Panc1 (cell line): ENCODE results near the gene THADA. TPM values are rescaled to one million over a fixed set of nuclear protein-coding genes. Genes with fewer than 3 reads are reported as not detected.
A peak's percentile ranks its signal among the peaks of the same experiment; 100 is the strongest.

Source experiments
- ATAC-seq: fragments of 200-7000 bp; cut with Tn5 transposase; 2 replicates; pipeline ENCODE4 v1.9.1; 2020; ENCODE audit warnings: mild to moderate bottlenecking, moderate library complexity
- BruUV-seq: library from RNA; stranded (reverse); fragments of 400-500 nt; replicated peaks from 2 replicates; lab custom pipeline; 2021; lab: Mats Ljungman, UMichigan
- CTCF ChIA-PET: fragments of 300-600 bp; sonication (Branson Sonifier 250); formaldehyde crosslinking; loops from one replicate; lab custom pipeline; 2022; ENCODE audit warnings: antibody characterized with exemption; lab: Charles Lee
- POLR2A ChIA-PET: fragments of 300-600 bp; sonication (Branson Sonifier 250); formaldehyde crosslinking; loops from one replicate; lab custom pipeline; 2022; ENCODE audit warnings: antibody characterized with exemption; lab: Charles Lee
- DNase-seq: peaks from one replicate; pipeline ENCODE4 v3.0.0-alpha.2; 2010; ENCODE audit warnings: low read depth, low spot score
- H3K27ac ChIP-seq: 2 replicates; pipeline ENCODE4 v1.5.1; 2011; ENCODE audit warnings: mild to moderate bottlenecking, low read length, inconsistent platforms
- H3K27me3 ChIP-seq: fragments of 200-500 bp; sonication (Bioruptor generic); 2 replicates; pipeline ENCODE4 v1.6.0; 2014; ENCODE audit warnings: low read length, inconsistent platforms; ENCODE audit not compliant: control insufficient read depth, insufficient read depth
- H3K36me3 ChIP-seq: fragments of 200-500 bp; sonication (Bioruptor generic); 2 replicates; pipeline ENCODE4 v1.5.1; 2014; ENCODE audit warnings: inconsistent platforms, mild to moderate bottlenecking, low read length, moderate library complexity; ENCODE audit not compliant: control insufficient read depth, insufficient read depth
- H3K4me1 ChIP-seq: 2 replicates; pipeline ENCODE4 v1.5.1; 2011; ENCODE audit warnings: inconsistent platforms, mild to moderate bottlenecking, low read length, moderate library complexity; ENCODE audit not compliant: control insufficient read depth, insufficient read depth
- H3K4me3 ChIP-seq, 2 experiments: 2 replicates each; pipeline ENCODE4 v1.5.1; 2011 to 2012; ENCODE audit warnings: low read depth in 2 of 2, low read length in 2 of 2, mild to moderate bottlenecking in 2 of 2, inconsistent platforms in 1 of 2, moderate library complexity in 1 of 2
- H3K9me3 ChIP-seq: fragments of 200-500 bp; sonication (Bioruptor generic); 2 replicates; pipeline ENCODE4 v1.5.1; 2014; ENCODE audit warnings: low read depth, mild to moderate bottlenecking, inconsistent platforms, low read length, moderate library complexity; ENCODE audit not compliant: control insufficient read depth, insufficient read depth
- POLR2AphosphoS5 ChIP-seq: IDR thresholded peaks from 2 replicates; pipeline ENCODE4 v1.6.1; 2012; ENCODE audit warnings: mild to moderate bottlenecking, low read depth, low read length, moderate library complexity
- REST ChIP-seq, 2 experiments: IDR thresholded peaks; 2 replicates each; pipeline ENCODE4 v1.6.1; 2011 to 2012; ENCODE audit warnings: low read depth in 2 of 2, control low read depth in 1 of 2, low read length in 1 of 2, mild to moderate bottlenecking in 1 of 2, moderate library complexity in 1 of 2; ENCODE audit not compliant: insufficient read depth in 1 of 2
- SIN3A ChIP-seq: IDR thresholded peaks from 2 replicates; pipeline ENCODE4 v1.6.1; 2012; ENCODE audit warnings: low read depth, mild to moderate bottlenecking, low read length, moderate library complexity, borderline replicate concordance; ENCODE audit not compliant: insufficient read depth
- TCF7L2 ChIP-seq: IDR thresholded peaks from 2 replicates; pipeline ENCODE4 v1.6.1; 2011; ENCODE audit warnings: mild to moderate bottlenecking, low read depth, low read length, inconsistent platforms
- in situ Hi-C: cut with HindIII; loops from 2 replicates; pipeline ENCODE4 v1.10.0; 2016; ENCODE audit warnings: low sequenced_read_pairs, low pct_unique_long_range_greater_than_20kb
- intact Hi-C: fragments of 100-400 bp; cut with micrococcal nuclease; formaldehyde crosslinking; loops from one replicate; pipeline ENCODE4 v1.10.0; 2022; ENCODE audit not compliant: unreplicated experiment
- total RNA-seq: library from RNA; stranded (reverse); gene quantifications from one replicate; pipeline ENCODE4 v1.2.1, GENCODE V29; 2021; ENCODE audit not compliant: unreplicated experiment
- TF ChIP-seq, protein P1 (sequence below): fragments of 450-650 bp; IDR thresholded peaks from 2 replicates; pipeline ENCODE4 v1.5.1; 2017; ENCODE audit warnings: mild to moderate bottlenecking

The THADA gene
- total RNA-seq, 1 experiment from 2014 or later, result 37.2 TPM

DNA sequence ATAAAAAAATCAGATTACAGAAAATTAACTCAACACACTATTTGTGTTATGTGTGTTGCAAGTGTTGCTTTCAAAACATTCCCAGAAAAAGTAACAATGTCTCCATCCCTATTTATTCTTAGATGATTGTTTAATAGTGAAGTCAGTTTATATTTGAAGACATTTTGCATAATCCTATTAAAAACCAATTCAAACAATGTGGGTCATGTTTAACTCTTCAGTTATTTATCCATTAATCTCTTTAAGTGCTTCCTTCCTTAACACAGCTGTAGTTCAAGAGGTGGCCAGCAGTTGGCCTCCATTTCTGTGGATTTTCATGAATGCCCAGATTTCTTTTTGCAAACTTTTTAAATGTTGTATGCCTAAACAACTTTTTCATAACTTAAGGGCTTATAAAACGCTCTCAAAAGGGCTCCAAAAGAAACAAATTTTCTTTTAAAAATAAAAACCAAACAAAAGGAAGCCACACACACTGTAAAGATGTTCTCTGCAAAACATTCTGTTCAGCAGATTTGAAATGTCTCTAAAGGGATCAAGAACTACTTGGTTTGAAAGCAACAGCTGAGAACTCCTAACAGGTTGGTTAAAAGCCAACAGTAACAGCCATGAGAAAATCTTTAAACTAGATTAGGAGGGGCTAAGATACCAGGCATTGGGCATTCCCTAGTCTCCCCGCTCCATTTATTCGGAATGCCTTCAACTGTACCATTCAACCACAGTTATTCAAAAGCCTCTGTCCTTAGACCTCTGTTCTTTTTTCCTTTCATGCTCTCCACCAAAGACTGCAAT, 71.5 kb downstream of the THADA start:
- intact Hi-C loops (no loop called here), in situ Hi-C loops (no loop called here)
- POLR2A ChIA-PET, result no interaction called here
- H3K4me3 ChIP-seq, result no peak overlapping the region
- H3K27me3 ChIP-seq, result no peaks in the 10 kb centered on the region
- H3K27ac ChIP-seq, result no peak overlapping the region
- TF ChIP-seq POLR2AphosphoS5 (no peak), SIN3A (no peak), TCF7L2 (no peak), REST (IDR thresholded peaks at IDR 0.05; ENCODE audit: insufficient read depth in 1 of 2, low read depth in 2 of 2, low read length in 1 of 2) (no peak)
- TF ChIP-seq, protein P1, sequence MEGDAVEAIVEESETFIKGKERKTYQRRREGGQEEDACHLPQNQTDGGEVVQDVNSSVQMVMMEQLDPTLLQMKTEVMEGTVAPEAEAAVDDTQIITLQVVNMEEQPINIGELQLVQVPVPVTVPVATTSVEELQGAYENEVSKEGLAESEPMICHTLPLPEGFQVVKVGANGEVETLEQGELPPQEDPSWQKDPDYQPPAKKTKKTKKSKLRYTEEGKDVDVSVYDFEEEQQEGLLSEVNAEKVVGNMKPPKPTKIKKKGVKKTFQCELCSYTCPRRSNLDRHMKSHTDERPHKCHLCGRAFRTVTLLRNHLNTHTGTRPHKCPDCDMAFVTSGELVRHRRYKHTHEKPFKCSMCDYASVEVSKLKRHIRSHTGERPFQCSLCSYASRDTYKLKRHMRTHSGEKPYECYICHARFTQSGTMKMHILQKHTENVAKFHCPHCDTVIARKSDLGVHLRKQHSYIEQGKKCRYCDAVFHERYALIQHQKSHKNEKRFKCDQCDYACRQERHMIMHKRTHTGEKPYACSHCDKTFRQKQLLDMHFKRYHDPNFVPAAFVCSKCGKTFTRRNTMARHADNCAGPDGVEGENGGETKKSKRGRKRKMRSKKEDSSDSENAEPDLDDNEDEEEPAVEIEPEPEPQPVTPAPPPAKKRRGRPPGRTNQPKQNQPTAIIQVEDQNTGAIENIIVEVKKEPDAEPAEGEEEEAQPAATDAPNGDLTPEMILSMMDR, result peak; percentile 35; the same call in 1 of the 2 replicates
- no peaks in the 10 kb centered on the region; the same call in 1 of the 2 replicates for H3K36me3 ChIP-seq
- H3K9me3 ChIP-seq, result no peaks in the 10 kb centered on the region; the same call in 1 of the 2 replicates
- no peaks in the 10 kb centered on the region for H3K4me1 ChIP-seq
- no TSS peak for BruUV-seq
- ATAC-seq (no peak), DNase-seq (no peak)
- CTCF ChIA-PET, result no interaction called here

DNA sequence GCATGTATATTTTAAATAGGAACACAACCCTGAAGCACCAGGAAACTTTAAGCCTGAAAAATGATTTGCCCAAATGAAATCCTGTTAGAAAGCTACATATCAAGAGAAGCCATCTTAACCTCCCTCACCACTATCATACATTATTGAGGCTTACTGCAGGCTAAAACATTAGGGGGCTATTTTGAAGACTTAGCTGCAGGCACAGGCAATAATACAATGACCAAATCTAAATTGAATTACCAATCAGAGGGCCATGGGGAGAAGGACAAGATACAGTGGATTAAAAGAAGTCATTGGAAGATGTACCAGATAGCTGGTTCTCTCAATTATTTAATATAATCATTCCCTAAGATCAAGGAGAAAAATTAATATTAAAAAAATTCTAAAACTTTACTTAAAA, 73.7 kb downstream of the THADA start:
- BruUV-seq, result no TSS peak
- ATAC-seq (no peak), DNase-seq (no peak)
- H3K4me3 ChIP-seq, result no peak overlapping the region
- no peaks in the 10 kb centered on the region for H3K27me3 ChIP-seq
- H3K36me3 ChIP-seq, result no peaks in the 10 kb centered on the region; the same call in 1 of the 2 replicates
- no peaks in the 10 kb centered on the region; the same call in 1 of the 2 replicates for H3K4me1 ChIP-seq
- TF ChIP-seq SIN3A, result no peak
- TF ChIP-seq, protein P1, result no peak
- no peak for TF ChIP-seq REST (IDR thresholded peaks at IDR 0.05; ENCODE audit: insufficient read depth in 1 of 2, low read depth in 2 of 2, low read length in 1 of 2)
- TF ChIP-seq TCF7L2, result no peak
- no peak for TF ChIP-seq POLR2AphosphoS5
- in situ Hi-C loops (no loop called here), intact Hi-C loops (no loop called here)
- ChIA-PET CTCF (no interaction called here), POLR2A (no interaction called here)
- no peaks in the 10 kb centered on the region; the same call in 1 of the 2 replicates for H3K9me3 ChIP-seq
- H3K27ac ChIP-seq, result no peak overlapping the region
